Measurements from ENCODE around the gene STEAP4.

Gene STEAP4

DNA sequence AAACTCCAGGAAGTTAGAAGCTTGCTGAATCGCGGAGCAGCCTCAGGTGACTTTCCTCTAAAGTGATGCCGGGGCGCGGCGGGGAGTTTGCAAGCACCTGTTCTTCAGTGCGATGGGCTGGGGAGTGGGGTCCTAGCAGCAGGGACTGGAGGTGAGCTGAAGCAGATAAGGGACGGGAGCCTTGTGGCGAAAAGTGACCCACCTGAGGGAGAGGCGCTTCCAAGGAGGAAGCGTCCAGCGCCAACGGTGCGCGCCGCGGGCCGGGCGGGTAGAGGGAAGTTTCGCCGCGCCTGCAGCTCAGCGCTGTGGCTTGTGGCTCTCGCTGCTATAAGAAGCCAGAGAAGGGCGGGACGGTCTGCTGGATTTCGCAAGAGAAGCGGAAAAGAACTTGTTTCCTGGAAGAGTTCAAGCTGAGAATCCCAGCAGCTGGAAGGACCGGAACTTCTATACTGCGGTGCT is at the start of gene STEAP4:
Gene STEAP4 (minus strand): TSS at position 305 of the 459 bp plus-strand sequence. CDS start 22,625 bp downstream, outside the sequence.
- DNase-seq (ENCODE audit: low spot score) = peak; percentile 46

- no peak for DNase-seq (ENCODE audit: low spot score)
Observed at GRCh38 chr7:88355011-88355410, 48.3 kb upstream of the STEAP4 start.

DNA sequence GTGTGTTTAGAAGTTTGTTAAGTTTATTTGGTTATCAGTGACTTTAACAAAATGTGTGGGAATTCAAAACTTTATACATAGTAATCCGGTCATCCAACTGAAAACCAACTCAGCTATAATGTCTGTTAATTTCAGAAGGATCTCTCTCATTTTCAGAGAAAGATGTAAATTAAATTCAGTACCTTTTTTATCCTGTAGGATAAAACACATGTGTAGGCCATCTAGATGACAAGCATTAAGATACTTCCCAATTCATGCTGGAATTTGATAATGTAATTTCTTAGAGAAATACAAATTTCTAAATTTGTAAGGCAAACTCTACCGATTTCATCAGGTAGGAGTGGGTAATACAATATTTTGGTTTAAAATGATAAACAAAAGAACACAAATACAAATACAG is 43.4 kb upstream of the STEAP4 start:
- no peak for DNase-seq (ENCODE audit: low spot score)

DNA sequence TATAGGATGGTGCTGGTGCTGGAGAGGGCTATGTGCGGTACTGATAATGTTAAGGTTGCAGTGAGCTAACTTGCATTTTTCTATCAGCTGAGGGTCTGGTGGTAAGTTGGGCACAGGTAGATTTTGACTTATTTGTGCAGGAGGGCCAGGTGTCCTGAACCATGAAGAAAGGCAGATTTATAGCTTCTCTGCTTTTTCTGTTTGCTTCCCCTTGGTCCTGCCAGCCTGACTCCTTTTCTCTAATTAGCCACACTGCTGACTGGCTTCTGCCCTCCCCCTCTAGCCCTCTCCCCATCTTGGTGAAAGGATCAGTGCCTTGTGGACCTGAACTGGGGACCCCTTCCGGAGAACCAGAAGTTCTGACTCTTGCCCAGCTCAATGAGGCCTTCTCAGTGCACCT is 40.8 kb upstream of the STEAP4 start:
- no peak for DNase-seq (ENCODE audit: low spot score)

DNA sequence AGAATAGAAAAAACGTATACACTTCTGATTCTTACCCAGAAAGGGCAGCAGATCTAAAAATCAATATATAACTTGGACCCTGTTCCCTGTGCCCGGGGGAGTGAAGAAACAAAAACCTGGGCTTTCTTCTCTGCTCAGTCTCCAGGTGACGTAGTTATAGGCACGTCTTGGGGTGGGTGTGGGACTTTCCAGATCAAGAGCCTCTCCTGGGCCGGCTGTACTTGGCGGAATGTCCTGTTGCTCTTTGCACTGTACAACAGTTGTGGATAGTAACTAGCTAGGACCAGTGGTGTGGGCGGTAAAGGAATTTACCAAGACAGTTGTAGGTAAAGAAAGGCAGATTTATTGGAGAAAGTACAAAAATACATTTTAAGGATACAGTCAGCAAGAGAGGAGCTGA is 40.4 kb upstream of the STEAP4 start:
- no peak for DNase-seq (ENCODE audit: low spot score)

DNA sequence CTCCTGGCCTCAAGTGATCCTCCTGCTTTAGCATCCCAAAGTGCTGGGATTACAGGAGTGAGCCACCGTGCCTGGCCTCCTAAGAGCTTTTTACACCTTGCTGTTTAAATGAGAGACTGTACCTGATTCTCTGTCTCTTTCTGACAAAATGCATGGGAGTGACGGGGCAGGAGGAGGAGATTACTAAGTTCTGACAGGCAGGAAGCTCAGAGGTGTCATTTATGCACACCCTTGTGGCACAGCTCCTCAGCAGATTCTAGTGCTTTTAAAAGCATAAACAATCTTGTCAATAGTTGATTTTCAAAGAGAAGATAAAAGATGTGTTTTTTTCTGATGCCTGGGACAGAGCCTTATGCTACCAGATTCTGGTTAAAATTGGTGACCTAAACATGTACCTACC is 39.7 kb upstream of the STEAP4 start:
- no peak for DNase-seq (ENCODE audit: low spot score)

DNA sequence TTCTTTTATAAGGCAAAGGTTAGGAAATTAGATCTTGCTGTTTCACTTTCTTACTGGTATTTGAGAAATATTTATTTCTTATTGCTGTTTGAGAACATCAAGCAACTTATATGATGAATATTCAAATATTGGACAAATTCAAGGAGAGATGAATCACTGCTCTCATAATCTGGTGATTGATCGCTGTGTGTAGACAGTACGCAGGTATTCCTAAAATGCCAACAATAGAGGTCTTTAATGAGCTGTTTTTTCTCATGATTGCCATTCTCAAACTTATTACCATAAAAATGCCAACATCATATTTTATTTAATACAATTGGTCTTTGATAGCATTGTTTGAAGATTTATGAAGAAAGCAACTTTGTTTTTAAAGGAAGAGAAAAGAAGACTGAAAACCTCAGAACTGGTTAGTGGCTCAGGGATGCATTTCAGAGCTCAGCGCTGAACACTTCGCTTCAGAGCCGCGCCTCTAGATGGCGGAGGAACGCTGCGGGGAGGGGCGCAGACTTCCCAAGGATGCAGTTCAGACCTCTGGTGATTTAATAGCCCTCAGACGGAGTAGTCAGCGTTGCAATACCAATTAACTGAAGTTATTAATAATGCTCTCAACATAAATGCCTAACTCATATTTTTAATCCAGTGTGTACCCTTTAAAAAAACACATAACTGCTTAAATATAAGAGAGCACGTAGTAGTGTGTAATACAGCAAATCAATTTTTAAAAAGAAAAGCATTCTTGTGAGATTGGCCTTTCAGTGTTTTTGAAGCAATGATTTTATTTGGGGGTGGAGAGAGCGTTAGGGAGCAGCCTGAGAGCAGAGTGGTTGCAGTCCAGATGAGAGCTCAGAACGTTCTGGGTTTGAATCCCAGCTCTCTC is 38.5 kb upstream of the STEAP4 start:
- DNase-seq (ENCODE audit: low spot score) = peak; percentile 13

- DNase-seq (ENCODE audit: low spot score) = no peak
Observed at GRCh38 chr7:88344271-88344670, 37.6 kb upstream of the STEAP4 start.

- no peak for DNase-seq (ENCODE audit: low spot score)
Observed at GRCh38 chr7:88339195-88339922, 32.7 kb upstream of the STEAP4 start.

DNA sequence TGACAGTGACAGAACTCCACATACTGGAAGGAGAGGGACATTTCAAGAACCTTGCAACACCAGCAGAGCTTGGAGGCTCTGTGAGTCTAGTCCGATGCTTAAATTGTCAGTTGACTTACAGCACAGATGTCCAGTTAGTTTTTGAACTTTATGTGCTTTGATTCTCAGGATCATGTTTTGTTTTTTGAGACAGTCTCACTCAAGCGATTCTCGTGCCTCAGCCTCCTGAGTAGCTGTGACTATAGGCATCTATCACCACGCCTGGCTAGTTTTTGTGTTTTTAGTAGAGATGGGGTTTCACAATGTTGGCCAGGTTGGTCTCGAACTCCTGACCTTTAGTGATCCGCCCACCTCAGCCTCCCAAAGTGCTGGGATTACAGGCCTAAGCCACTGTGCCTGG is 31.8 kb upstream of the STEAP4 start:
- no peak for DNase-seq (ENCODE audit: low spot score)

- peak; percentile 36 for DNase-seq (ENCODE audit: low spot score)
Observed at GRCh38 chr7:88337572-88337971, 30.9 kb upstream of the STEAP4 start.

- DNase-seq (ENCODE audit: low spot score) = peak; percentile 5
Observed at GRCh38 chr7:88331322-88331721, 24.6 kb upstream of the STEAP4 start.

GRCh38 chr7:88329532-88330463 is 23.1 kb upstream of the STEAP4 start:
- no peak for DNase-seq (ENCODE audit: low spot score)

GRCh38 chr7:88328787-88329186 is 22.1 kb upstream of the STEAP4 start:
- no peak for DNase-seq (ENCODE audit: low spot score)

GRCh38 chr7:88324699-88325098 is 18.0 kb upstream of the STEAP4 start:
- DNase-seq (ENCODE audit: low spot score) = no peak

DNA sequence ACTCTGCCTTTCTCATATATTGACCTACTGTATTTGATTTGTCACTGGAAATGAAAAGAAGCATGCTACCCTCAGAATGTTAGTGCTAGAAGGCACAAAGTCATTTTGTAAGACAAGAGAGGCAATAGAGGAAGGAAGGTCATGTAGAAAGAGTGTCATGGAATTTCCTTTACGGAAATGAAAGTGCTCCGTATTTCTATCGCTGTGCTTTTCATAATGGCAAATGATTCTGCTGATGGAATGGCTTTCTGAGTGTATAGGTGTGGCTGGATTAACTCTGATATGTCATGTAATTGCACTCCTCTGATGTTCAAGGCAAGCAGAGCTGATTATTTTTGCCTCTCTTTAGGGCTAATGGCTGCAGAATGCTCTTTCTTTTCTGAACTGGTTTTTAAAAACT is 15.5 kb upstream of the STEAP4 start:
- DNase-seq (ENCODE audit: low spot score) = no peak

DNA sequence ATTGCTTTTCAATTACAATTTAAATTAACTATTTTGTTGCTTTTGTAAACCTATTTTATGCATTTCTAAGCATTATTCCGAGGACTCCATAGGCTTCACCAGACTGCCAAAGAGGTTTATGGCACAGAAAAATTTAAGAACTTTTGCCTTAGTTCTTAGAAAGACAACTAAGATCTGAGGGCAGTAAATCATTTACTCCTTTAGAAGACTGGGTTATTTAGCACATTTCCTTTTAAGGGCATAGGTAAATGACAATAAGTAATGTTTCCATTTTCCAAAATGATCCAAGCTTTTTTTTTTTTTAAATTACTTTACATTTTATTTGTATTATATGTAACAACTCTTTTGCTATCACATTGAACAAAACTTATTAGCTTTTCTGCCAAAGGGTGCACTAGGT is 15.0 kb upstream of the STEAP4 start:
- no peak for DNase-seq (ENCODE audit: low spot score)

GRCh38 chr7:88318196-88318595 is 11.5 kb upstream of the STEAP4 start:
- DNase-seq (ENCODE audit: low spot score) = no peak

GRCh38 chr7:88317422-88317821 is 10.7 kb upstream of the STEAP4 start:
- no peak for DNase-seq (ENCODE audit: low spot score)

GRCh38 chr7:88316456-88316855 is 9.8 kb upstream of the STEAP4 start:
- DNase-seq (ENCODE audit: low spot score) = no peak

DNA sequence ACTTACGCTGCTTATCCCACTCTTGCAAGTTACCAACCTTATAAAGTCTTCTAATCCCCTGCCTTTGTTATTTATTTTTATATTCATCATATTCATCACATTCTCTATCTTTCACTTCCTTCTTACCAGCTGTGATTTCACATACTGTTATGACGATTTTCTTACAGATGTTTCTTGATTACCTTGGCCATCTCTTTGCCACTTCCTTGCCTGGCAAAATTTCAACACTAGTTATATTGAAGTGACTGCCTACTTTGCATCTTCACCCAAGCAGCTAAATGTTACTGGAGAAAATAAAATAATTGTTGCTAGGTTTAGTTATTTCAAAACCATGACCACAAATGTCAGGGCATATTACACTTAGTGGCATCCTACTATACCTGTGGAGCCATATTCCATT is 8.8 kb upstream of the STEAP4 start:
- no peak for DNase-seq (ENCODE audit: low spot score)

GRCh38 chr7:88314061-88314491 is 7.4 kb upstream of the STEAP4 start:
- no peak for DNase-seq (ENCODE audit: low spot score)

Measured in AG08395 (cell line).